Renal cortical epithelial cell (primary cell): ENCODE measurements around the gene MAGED2. TPM values are rescaled to one million over a fixed set of nuclear protein-coding genes. Genes with fewer than 3 reads are reported as not detected.
"Not testable (repeated sequence)": the region's sequence is repeated elsewhere in the genome, so short reads cannot be mapped to it uniquely, and the experiment has no call there.

Experiments
- DNase-seq: peaks from one replicate; pipeline ENCODE4 v3.0.0-alpha.2; 2011; ENCODE audit warnings: low read depth
- total RNA-seq: library from RNA; depleted of rRNA; stranded (reverse); fragments of >200 nt; gene quantifications from 2 replicates; pipeline ENCODE4 v1.2.3, GENCODE V29; 2014

The MAGED2 gene, protein sequence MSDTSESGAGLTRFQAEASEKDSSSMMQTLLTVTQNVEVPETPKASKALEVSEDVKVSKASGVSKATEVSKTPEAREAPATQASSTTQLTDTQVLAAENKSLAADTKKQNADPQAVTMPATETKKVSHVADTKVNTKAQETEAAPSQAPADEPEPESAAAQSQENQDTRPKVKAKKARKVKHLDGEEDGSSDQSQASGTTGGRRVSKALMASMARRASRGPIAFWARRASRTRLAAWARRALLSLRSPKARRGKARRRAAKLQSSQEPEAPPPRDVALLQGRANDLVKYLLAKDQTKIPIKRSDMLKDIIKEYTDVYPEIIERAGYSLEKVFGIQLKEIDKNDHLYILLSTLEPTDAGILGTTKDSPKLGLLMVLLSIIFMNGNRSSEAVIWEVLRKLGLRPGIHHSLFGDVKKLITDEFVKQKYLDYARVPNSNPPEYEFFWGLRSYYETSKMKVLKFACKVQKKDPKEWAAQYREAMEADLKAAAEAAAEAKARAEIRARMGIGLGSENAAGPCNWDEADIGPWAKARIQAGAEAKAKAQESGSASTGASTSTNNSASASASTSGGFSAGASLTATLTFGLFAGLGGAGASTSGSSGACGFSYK
- 213 and 249 TPM in 2 replicates for total RNA-seq

DNA sequence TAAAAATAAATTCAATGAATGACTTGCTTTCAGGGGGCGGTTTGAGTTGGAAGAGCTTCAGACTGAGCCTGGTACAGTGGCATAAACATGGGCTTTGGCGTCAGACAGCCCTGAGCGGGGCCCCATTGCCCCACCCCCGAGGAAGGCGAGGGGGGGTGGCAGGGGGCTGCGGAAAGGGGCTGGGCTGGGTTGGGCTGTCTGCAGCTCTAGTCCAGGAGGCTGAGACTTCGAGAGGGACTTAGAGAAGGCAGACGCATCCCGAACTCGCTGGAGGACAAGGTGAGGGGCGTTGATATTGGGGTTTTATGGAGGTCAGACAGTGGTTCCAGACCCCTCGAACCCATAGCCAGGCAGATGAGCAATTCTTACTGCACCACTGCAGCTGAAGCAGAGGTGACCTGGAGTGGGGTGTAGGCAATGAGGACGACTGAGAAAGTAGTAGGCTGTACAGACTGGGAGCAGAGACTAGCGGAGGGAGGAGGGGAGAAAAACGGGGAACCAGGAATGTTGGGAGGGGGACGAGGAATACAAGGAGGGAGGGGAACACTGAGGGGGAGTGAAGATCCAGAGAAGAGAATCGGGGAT, at the start of gene MAGED2:
Gene MAGED2 (plus strand): TSS at position 222 of the 585 bp plus-strand sequence. CDS start 1,587 bp downstream, outside the sequence.
- no peak for DNase-seq

DNA sequence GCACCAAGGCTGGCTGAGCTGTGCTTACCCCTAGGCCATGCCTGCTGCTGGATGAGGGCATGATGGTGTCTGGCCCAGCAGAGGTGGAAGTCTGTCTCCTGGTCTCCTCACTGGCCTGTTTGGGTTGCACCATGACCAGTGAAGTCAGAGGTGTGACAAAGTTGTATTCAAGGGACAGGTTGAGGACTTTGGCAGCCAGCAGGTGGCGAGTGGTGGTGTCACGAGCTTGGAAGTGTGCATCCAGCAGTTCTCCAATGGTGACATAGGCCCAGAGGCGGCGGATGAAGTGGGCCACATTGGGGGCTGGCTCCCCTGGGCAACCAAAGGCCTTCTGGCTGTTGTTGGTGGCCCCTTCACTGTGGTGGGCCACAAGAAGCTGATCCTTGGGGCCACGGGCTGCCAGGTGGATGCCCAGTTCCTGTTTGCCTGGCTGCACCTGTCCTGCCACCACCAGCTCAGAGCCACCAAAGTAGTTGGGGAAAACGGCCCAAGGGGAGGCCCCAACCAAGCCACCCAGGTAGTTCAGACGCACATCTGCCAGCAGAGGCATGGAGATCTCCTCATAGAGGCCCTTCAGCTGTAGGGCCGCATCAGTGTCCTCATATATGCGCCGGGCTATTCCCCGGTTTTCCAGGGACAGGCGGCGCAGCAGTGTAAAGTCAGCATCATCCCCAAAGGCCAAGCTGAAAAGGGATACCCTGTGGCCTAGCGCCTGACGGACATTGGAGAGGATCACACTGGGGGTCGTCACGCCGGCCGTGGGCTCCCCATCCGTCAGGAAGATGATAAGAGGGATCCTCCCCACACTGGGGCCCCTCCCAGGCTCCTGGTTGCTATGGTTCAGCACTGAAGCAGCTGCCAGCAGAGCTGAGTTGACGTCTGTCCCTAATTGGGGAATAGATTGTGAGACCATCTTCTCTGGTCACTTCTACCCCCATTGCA, 49.2 kb upstream of the MAGED2 start:
- no peak for DNase-seq

DNA sequence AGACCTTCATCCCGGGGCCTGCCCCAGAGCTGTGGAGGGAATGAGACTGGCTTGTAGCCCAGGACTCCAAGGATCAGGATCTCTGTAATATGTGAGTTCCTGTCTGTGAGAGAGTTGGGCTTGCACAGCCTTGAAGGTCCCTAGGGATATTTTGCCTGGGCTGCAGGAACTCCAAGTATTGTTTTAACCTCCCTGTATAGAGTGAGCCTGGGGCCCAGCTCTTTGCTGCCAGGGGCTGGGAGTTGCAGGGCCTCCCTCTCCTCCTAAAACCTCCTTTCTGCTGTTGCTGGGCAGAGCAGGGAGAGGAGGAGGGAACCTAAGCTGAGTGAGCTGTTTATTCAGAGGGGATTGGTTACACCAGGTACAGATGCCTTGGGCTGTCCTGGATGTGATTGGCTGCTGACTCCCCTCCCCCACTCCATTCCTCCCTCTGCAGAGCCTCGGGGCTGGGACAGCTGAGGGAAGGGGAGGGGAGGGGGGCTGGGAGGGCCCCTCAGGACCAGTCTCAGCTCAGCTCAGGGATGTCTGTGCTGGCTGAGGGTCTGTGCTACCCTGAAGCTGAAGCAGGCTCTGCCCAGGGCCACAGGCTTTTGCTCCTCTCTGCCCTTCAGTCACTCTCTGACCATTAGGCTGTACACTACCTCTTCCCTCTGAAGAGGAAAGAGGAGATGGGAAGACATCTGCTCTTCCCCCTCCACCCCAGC, 33.0 kb upstream of the MAGED2 start:
- not testable (repeated sequence) for DNase-seq

DNA sequence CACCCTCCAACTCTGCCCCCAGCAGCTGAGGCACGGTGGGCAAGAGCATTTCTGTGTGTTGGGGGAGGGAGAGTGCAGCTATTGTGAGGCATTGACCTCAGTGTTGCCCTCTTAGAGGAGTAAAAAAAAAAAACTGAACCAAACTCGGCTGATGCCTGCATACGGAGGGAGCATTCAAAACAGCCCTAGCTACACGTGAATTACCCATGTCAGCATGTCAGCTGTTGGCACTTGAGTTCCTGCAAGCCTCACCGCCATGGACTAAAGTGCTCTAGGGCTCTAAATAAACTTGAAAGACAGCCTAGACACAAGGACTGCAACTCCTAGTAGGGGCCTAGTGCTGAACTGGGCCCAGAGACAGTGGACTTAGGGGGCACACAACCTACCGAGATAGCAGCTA, 31.5 kb upstream of the MAGED2 start:
- no peak for DNase-seq

DNA sequence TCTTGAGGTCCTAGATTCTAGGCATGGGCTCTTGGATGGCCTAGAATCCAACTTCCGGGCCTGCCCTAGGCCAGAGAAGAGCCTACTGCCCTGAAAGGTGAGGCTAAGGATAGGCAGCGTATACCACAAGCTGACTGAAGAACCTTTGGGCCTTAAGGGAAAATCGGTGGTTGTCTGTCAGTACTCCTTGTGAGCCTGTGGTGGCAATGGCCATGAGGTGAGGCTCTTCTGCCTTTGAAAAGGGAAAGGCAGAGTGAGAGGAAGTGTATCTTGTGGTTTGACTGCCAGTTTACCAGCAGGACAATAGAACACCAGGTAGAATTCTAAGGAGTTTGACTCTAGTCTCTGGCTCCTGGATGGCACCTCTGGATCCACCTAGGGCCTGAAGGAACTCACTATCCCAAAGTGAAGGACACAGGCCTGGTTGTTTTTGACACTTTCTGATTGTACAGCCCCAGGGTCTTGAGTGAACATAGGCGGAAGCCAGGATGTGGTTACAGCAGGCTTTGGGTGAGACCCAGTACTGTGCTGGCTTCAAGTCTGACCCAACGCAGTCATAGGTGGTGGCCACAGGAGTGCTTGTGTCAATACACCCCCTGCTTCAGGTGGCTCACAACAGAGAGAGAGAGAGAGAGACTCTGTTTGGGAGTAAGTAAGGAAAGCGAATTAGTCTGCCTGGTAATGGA, 30.4 kb upstream of the MAGED2 start:
- DNase-seq: no peak

DNA sequence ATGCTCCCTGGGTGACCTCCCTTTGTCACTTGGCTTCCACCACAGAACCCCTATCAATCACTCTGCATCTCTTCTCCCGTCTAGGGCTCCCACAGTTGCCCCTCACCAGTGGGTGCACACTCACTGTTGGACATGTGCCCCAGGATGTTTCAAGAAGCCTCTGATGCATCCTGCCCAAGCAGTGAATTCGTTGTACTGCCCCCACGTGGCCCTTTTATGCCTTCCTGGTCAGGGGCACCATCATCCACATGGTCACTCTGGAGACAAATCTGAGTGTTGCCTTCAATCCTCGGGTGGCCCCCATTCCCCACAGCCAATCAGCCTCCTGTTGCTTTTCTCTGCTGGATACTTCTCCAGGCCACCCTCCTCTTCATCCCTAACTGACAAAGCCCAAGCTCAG, 21.6 kb upstream of the MAGED2 start:
- DNase-seq: no peak

DNA sequence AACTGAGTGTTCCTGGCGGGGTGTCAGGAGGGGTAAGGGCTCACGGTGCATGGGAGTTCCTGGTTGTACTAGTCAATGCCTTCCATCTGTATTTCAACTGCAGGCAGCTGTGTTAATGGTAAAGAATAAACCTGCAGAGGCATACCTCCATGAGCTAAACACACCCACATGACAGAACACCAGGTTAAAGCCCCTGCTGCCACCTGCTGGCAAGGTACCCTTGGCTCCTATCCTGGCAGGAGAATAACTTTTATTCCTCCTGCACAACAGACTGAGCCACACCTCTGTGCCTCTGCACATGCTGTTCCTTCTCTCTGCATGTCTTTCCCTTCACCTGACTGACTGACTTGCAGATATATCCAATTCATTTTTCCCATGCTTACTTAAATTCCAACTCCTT, 20.6 kb upstream of the MAGED2 start:
- DNase-seq: no peak

DNA sequence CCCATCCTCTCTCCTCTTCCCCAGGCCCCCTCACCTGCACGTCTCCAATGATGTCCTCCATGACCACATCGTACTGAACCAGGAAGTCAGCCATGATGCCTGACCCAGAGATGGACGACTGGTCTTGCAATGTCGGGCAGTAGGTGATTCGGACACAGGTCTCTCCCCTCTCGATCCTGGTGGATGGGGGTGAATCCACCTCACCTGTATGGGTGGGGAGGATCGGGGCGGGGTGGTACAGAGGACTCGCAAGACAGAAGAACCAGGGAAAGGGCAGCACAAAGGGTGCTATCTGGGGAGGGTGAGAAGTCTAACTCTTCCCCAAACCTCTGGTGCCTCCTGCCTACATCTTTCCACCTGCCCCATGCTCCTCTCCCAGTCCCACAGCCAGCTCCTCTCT, 19.1 kb upstream of the MAGED2 start:
- DNase-seq: no peak

DNA sequence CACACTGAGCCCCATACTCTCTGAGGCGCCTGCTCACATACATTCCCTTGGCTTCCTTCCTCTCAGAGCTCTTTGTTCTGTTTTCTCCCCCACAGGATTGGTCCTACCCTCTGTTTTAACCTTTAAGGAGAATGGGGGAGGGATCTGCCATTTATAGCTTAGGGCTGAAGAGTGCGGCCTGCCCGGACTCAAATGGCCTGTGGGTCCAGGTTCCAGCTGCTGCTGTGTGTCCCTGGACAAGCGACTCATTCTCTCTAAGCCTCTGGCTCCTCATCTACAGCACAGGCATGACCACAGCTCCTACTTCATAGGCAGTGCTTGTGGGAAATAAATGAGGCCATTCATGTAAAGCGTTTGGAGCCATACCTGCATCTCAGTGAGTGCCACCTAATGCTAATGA, 18.1 kb upstream of the MAGED2 start:
- not testable (repeated sequence) for DNase-seq

DNA sequence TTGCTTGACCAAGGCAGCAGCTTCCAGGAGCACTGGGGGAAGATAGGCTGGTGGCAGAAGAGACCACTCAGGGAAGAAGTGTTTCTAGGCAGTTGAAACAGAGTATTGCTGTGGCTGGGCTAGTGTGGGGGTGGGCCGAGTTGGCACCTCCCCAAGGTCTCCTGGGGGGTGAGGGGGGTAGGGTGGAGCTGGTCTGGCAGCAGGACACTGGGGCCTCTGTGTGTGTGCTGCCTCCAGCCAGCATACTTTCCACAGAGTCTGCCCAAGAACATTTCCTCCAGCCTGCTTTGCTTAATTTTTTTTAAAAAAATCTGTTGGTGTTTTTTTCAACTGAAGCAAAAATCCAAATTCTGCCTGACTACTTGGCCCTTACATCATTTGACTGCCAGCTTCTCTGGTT, 13.5 kb upstream of the MAGED2 start:
- DNase-seq: no peak

DNA sequence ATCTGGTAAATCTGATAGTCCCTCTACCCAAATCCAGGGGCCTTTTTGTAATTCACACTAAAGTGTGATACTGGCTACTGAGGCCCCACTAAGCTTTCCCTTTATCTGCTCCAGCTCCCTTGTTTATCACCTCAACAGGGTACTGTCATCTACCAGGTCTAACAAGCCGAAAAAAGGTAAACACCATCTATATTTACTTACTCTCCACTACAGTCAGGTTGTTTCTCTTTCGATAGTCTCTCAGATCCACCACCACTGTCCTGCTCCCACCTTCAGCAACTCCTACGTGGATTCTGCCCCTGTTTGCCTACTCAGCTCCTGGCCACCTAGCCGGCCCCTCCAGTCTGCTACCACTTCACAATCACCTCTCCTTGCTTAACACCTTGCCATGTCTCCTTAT, 12.8 kb upstream of the MAGED2 start:
- no peak for DNase-seq

DNA sequence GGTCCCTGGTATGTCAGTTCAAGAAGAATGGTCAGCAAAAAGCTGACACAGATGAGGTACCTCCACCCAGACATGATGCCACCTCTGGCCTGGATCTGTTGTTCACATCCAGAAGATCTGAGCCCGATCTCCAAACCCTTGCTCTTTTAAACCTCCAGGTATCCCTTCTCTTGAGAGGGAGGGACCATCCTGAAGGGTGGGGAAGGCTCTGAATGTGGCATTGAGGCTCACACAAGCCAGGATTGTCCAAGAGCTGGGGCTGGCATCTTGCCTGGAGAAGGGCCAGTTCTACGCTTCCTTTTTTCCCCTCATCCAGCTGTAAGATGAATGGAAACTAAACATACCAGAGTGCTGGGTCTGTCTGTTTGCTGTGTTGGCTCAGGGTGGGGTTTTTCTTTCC, 9.4 kb upstream of the MAGED2 start, which contains the start of gene ITIH6:
Gene ITIH6 (minus strand): TSS at position 119 of the 400 bp plus-strand sequence. CDS start 45 bp downstream, at position 74.
- no peak for DNase-seq

DNA sequence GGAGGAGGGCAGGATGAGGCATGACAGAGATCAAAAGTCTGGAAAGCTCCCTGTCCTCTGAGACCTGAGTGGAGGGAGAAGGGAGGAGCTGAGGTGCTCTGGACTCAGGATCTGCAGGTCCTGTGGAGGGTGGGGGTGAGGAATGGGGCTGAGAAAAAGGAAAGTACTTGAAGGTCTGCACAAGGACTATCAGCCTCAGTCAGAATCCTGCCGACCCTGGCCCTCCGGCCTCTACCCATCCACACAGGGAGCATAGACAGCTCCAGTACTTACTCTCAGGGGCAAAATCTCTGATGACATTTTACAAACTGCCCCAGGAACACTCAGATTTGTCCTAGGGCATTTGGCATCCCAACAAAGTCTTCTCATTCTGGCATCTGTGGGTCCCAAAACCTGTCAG, 8.5 kb upstream of the MAGED2 start:
- DNase-seq: no peak

DNA sequence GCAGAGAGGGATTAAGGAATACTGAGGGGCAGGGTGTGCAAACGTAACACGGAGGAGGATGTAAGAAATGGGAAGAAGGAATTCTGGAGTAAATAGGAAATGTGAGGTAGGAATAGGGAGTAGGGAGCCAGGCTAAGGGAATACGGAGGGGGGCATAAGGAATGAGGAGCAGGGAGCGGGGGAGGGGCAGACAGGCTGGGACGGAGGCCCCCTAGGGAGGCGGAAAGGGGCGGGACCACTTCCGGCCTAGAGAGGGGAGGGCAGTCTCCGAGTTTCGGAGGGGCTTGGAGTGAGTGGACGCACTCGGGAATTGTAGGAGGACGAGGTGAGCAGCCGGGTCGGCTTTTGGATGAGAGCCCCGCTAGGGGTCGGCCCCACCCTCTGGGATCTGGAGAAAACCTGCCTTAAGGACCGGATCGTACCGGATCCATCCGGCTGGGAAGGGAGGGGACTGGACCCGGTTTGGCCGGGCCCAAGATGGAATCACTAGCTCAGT, 612 bp downstream of the MAGED2 start:
- DNase-seq: no peak

DNA sequence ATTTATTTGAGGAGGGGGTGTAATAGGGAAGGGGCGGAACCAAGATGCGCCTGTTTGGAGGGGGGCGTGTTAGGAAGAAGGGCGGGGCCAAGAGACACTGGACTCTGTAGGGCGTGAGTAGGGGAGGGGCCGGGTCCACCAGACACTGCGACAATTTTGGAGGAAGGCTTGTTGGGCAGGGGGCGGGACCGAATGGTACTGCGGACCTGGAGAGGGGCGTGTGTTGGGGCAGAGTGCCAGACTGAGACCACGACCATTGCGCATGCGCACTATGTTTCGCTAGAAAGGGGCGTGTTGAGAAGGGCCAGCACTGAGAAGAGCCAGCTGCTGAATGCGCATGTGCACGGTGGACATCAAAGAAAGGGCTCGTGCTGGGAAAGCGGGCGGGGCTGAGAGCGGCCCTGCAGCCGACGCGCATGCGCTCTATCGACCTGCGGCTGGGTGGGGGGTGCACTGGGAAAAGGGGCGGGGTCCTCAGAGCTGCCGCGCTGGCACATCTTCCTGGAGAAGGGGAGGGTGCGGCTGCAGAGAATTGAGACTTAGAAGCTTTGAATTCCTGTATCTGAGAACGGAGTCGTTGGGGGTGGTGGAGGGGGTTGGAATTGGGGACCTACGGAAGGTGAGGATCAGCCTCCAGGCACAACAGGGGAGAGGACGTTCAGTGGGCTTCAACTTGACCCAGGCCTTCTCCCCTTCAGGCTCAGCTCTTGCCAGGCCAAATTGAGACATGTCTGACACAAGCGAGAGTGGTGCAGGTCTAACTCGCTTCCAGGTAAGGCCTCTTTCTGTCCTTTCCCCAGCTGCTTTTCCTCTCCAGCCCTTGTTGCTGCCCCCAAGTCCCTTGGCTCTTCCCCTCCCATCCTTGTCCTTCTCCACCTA, 1.3 kb downstream of the MAGED2 start:
- DNase-seq: peak; percentile 91

DNA sequence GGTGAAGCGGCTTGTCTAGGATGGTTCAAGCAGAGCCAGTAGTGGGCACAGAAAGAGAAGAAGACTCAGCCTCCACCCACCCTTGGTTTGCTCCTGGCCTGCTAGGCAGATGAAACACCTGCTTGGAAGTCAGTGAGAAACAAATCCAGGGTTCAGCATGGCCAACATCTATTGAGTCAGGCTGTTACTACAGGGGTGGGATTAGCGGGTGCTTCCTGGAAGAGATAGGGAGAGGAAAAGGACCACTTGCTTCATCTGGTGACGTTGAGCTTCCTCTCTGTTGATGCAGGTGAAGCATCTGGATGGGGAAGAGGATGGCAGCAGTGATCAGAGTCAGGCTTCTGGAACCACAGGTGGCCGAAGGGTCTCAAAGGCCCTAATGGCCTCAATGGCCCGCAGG, 3.0 kb downstream of the MAGED2 start:
- no peak for DNase-seq

DNA sequence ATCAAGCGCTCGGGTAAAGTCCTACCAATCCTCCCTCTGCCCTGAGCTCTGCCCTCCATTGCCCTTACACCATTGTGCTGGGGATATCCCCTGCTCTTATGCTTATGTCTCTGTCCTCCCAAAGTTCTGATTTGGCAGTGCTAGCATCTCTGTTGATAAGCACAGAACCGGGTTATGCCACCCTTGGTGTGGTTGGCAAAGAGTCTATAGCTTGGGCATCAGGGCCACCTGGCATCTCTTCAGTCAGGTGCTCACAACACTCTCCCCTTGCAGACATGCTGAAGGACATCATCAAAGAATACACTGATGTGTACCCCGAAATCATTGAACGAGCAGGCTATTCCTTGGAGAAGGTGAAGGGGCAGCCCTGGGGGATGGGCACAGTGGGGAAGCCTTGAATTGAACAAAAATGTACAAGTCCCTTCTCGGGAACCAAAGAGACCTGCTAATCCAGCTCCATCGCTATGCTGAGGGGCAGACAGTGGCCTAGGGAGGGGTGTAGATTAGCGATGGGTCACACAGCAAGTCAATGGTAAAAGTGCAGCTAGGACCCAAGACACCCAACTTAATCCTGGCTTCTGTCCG, 3.8 kb downstream of the MAGED2 start:
- no peak for DNase-seq

DNA sequence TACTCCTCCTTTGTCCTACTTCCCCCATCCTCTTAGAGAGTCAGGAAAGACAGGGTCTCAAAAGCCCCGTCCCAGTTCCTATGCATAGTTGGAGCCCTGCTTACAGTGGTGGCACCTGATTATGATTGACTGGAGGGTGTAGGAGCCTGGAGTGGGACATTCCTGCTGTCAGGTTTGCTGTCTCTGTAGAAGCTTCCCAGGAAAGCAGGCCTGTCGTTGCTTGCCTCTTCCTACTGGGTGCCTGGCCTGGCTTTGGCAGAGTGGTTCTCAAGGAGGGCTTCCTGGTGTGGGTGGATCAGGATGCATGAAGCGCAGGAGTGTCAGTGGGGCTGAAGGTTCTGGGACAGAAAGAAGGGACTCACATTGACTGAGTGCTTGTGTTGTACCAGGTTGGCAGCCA, 4.8 kb downstream of the MAGED2 start:
- no peak for DNase-seq

DNA sequence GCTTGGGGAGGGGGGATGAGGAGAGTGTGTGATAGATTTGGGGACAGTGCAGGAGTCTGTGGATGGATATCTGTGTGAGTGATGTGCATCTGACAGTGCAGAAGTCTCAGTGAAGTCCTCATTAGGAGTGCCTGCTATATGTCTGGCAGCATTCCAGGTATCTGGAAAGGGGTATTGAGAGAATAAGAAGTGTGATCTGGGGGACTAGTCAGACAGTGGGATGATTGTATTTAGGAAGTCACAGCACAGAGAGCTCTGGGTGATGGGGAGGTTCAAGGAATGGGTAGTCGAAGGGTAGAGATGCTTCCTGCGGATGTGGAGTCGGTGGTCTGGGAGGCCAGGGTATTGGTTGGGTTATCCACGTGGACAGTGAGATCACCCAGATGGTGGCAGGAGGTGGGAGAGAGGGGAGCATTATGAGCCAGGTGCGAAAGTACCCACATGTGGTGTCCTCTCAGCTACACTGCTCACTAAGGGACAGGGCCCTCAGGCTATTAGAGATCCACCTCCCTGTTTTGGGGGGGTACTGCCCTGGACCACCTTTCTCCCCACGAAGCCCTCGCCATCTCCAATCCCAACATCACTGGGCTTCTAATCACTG, 9.8 kb downstream of the MAGED2 start:
- DNase-seq: no peak
